DND-41 (cell line): ENCODE data around the gene ASL.

Source experiments
- ATAC-seq: fragments of 200-7000 bp; cut with Tn5 transposase; 3 replicates; pipeline ENCODE4 v1.9.1; 2021; ENCODE audit warnings: low read depth; ENCODE audit not compliant: insufficient read depth
- DNase-seq: peaks from one replicate; pipeline ENCODE4 v3.0.0-alpha.2; 2020
- H2AFZ ChIP-seq: 2 replicates; pipeline ENCODE4 v1.6.0; 2012; ENCODE audit warnings: low read depth, low read length
- H3K27ac ChIP-seq: 2 replicates; pipeline ENCODE4 v1.5.1; 2012; ENCODE audit warnings: low read length, inconsistent platforms
- H3K27me3 ChIP-seq: fragments of 200-600 bp; sonication (generic); 2 replicates; pipeline ENCODE4 v1.6.0; 2012; ENCODE audit warnings: low read length, mild to moderate bottlenecking, inconsistent platforms; ENCODE audit not compliant: insufficient read depth, poor library complexity
- H3K36me3 ChIP-seq: 2 replicates; pipeline ENCODE4 v1.5.1; 2012; ENCODE audit warnings: low read length, inconsistent platforms; ENCODE audit not compliant: insufficient read depth
- H3K4me1 ChIP-seq: 2 replicates; pipeline ENCODE4 v1.5.1; 2012; ENCODE audit warnings: mild to moderate bottlenecking, low read length; ENCODE audit not compliant: insufficient read depth
- H3K4me2 ChIP-seq: 2 replicates; pipeline ENCODE4 v1.6.0; 2012; ENCODE audit warnings: mild to moderate bottlenecking, moderate library complexity, low read length, inconsistent platforms; ENCODE audit not compliant: insufficient read depth
- H3K4me3 ChIP-seq, 2 experiments: fragments of 200-600 bp in 1 of 2; shearing (Covaris generic) in 1 of 2; 2 replicates each; pipeline ENCODE4 v1.5.1; 2012 to 2016; ENCODE audit warnings: inconsistent platforms in 2 of 2, low read length in 2 of 2, mild to moderate bottlenecking in 2 of 2, low read depth in 1 of 2, moderate library complexity in 1 of 2
- H3K79me2 ChIP-seq: 2 replicates; pipeline ENCODE4 v1.6.0; 2012; ENCODE audit warnings: low read length, inconsistent platforms; ENCODE audit not compliant: insufficient read depth
- H3K9ac ChIP-seq: 2 replicates; pipeline ENCODE4 v1.6.0; 2012; ENCODE audit warnings: low read depth, mild to moderate bottlenecking, inconsistent platforms, low read length, moderate library complexity
- H3K9me3 ChIP-seq: 2 replicates; pipeline ENCODE4 v1.5.1; 2012; ENCODE audit warnings: low read length, moderate library complexity, mild to moderate bottlenecking, inconsistent platforms; ENCODE audit not compliant: insufficient read depth, severe bottlenecking
- H4K20me1 ChIP-seq: 2 replicates; pipeline ENCODE4 v1.6.0; 2012; ENCODE audit warnings: low read length; ENCODE audit not compliant: insufficient read depth
- EZH2 ChIP-seq: IDR thresholded peaks from 3 replicates; pipeline ENCODE4 v1.6.1; 2012; ENCODE audit warnings: borderline replicate concordance, low read depth, mild to moderate bottlenecking, moderate library complexity, low read length, inconsistent platforms; ENCODE audit not compliant: severe bottlenecking
- TF ChIP-seq, protein P1 (sequence below): IDR thresholded peaks from 2 replicates; pipeline ENCODE4 v1.5.1; 2012; ENCODE audit warnings: borderline replicate concordance, low read length, moderate library complexity, mild to moderate bottlenecking; ENCODE audit not compliant: poor library complexity, severe bottlenecking; ENCODE audit errors: extremely low read depth

Gene ASL

DNA sequence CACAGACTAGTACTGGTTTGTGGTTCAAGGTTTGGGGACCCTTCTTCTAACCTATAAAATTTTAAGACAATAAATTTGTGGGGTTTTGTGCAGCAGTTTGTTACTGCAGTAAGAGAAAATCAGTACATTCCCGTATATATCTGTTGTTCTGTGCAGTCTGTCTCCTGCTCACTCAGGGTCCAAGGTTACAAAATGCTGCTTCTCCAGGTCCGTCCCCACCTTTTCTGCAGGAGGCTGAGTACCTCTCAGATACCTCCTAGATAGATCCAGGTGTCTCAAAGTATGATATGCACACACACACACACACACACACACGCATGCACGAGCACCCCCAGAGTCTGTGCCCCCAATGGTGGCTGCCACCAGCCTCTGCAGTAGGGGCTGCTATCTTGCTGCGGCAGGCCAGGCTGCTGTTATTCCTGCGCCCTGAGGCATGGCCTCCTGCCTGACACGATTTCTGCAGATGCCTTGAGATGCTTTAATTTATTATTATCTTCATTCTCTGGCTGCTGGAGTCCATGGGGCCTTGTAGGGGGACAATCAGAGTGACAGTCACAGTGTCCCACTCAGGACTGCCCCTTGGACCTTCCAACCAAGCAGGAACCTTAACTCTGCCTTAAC is 25.2 kb upstream of the ASL start:
- ATAC-seq (no peak), DNase-seq (no peak)
- TF ChIP-seq EZH2: no peak
- TF ChIP-seq, protein P1, sequence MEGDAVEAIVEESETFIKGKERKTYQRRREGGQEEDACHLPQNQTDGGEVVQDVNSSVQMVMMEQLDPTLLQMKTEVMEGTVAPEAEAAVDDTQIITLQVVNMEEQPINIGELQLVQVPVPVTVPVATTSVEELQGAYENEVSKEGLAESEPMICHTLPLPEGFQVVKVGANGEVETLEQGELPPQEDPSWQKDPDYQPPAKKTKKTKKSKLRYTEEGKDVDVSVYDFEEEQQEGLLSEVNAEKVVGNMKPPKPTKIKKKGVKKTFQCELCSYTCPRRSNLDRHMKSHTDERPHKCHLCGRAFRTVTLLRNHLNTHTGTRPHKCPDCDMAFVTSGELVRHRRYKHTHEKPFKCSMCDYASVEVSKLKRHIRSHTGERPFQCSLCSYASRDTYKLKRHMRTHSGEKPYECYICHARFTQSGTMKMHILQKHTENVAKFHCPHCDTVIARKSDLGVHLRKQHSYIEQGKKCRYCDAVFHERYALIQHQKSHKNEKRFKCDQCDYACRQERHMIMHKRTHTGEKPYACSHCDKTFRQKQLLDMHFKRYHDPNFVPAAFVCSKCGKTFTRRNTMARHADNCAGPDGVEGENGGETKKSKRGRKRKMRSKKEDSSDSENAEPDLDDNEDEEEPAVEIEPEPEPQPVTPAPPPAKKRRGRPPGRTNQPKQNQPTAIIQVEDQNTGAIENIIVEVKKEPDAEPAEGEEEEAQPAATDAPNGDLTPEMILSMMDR: no peak
- H3K36me3 ChIP-seq: no peaks in the 10 kb centered on the region
- H3K79me2 ChIP-seq: no peaks in the 10 kb centered on the region
- no peaks in the 10 kb centered on the region for H3K9me3 ChIP-seq
- no peak overlapping the region for H3K4me3 ChIP-seq
- H3K4me1 ChIP-seq: no peaks in the 10 kb centered on the region
- H3K4me2 ChIP-seq: no peak overlapping the region
- no peak overlapping the region for H3K27ac ChIP-seq
- H3K27me3 ChIP-seq: no peaks in the 10 kb centered on the region
- no peak overlapping the region for H3K9ac ChIP-seq
- no peak overlapping the region for H2AFZ ChIP-seq
- no peaks in the 10 kb centered on the region for H4K20me1 ChIP-seq

DNA sequence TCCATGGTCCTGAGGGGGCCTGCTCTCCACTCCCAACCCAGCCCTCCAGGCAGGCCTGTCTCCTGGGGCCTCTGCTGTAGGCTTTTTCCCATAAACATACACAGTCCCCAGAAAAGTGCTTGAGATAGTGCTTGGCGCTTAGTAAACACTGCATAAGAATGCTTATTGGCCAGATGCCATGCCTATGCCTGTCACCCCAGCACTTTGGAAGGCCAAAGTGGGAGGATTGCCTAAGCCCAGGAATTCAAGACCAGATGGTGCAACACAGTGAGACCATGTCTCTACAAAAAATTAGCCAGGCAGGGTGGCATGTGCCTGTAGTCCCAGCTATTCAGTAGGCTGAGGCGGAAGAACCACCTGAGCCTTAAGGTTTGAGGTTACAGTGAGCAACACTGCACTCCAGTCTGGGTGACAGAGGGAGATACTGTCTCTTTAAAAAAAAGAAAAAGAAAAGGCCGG is 24.6 kb upstream of the ASL start:
- Histone ChIP-seq H3K9me3 (no peaks in the 10 kb centered on the region), H3K27me3 (no peaks in the 10 kb centered on the region), H3K4me2 (no peak overlapping the region), H3K9ac (no peak overlapping the region), H3K4me1 (no peaks in the 10 kb centered on the region), H3K4me3 (no peak overlapping the region), H3K27ac (no peak overlapping the region), H4K20me1 (no peaks in the 10 kb centered on the region), H3K36me3 (no peaks in the 10 kb centered on the region), H2AFZ (no peak overlapping the region), H3K79me2 (no peaks in the 10 kb centered on the region)
- TF ChIP-seq EZH2: no peak
- TF ChIP-seq, protein P1: no peak
- no peak for DNase-seq
- ATAC-seq: no peak

DNA sequence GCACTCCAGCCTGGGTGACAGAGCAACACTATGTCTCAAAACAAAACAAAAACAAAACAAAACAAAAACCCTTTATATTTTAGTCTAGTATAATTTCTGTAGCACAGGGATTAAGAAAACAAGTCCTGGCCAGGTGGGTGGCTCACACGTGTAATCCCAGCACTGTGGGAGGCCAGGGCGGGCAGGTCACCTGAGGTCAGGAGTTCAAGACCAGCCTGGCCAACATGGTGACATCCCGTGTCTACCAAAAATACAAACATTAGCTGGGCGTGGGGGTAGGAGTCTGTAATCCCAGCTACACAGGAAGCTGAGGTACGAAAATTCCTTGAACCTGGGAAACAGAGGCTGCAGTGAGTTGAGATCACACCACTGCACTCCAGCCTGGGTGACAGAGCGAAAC is 23.2 kb upstream of the ASL start:
- Histone ChIP-seq H3K27ac (no peak overlapping the region), H3K9me3 (no peaks in the 10 kb centered on the region), H2AFZ (no peak overlapping the region), H3K79me2 (no peaks in the 10 kb centered on the region), H3K36me3 (no peaks in the 10 kb centered on the region), H3K27me3 (no peaks in the 10 kb centered on the region), H3K4me1 (no peaks in the 10 kb centered on the region), H4K20me1 (no peaks in the 10 kb centered on the region), H3K4me3 (no peak overlapping the region), H3K4me2 (no peak overlapping the region), H3K9ac (no peak overlapping the region)
- ATAC-seq: no peak
- TF ChIP-seq, protein P1: no peak
- no peak for TF ChIP-seq EZH2
- no peak for DNase-seq
